H9 (cell line): ENCODE measurements around the gene B3GNT2. TPM values are rescaled to one million over a fixed set of nuclear protein-coding genes. Genes with fewer than 3 reads are reported as not detected.

Experiments used
- DNase-seq: peaks from one replicate; pipeline ENCODE4 v3.0.0-alpha.2; 2017
- H2AFZ ChIP-seq: one replicate; pipeline ENCODE4 v1.6.1; 2013; ENCODE audit warnings: mild to moderate bottlenecking, low read length, control low read depth, moderate library complexity
- H2AK5ac ChIP-seq: 2 replicates; pipeline ENCODE4 v1.6.1; 2013; ENCODE audit warnings: low read length, control low read depth, mixed read lengths; ENCODE audit not compliant: insufficient read length
- H2BK120ac ChIP-seq: one replicate; pipeline ENCODE4 v1.6.1; 2013; ENCODE audit warnings: low read depth, mild to moderate bottlenecking, low read length, control low read depth, inconsistent platforms; ENCODE audit not compliant: poor library complexity, severe bottlenecking
- H2BK12ac ChIP-seq: 2 replicates; pipeline ENCODE4 v1.6.1; 2013; ENCODE audit warnings: low read length, control low read depth, mixed read lengths, low read depth; ENCODE audit not compliant: insufficient read length
- H2BK15ac ChIP-seq: 2 replicates; pipeline ENCODE4 v1.6.1; 2013; ENCODE audit warnings: low read depth, low read length, control low read depth
- H2BK20ac ChIP-seq: one replicate; pipeline ENCODE4 v1.6.1; 2013; ENCODE audit warnings: low read depth, mild to moderate bottlenecking, low read length, control low read depth, inconsistent platforms; ENCODE audit not compliant: poor library complexity, severe bottlenecking
- H2BK5ac ChIP-seq: 2 replicates; pipeline ENCODE4 v1.6.1; 2013; ENCODE audit warnings: low read length, control low read depth, mixed read lengths; ENCODE audit not compliant: insufficient read length
- H3K14ac ChIP-seq: 2 replicates; pipeline ENCODE4 v1.6.1; 2013; ENCODE audit warnings: low read length, control low read depth; ENCODE audit not compliant: insufficient read depth
- H3K18ac ChIP-seq: 2 replicates; pipeline ENCODE4 v1.6.1; 2013; ENCODE audit warnings: low read depth, mild to moderate bottlenecking, mixed read lengths, low read length, control low read depth; ENCODE audit not compliant: insufficient read length
- H3K23ac ChIP-seq: 2 replicates; pipeline ENCODE4 v1.6.1; 2013; ENCODE audit warnings: low read length, control low read depth, mixed read lengths, low read depth; ENCODE audit not compliant: insufficient read length
- H3K23me2 ChIP-seq: 2 replicates; pipeline ENCODE4 v1.6.1; 2013; ENCODE audit warnings: low read depth, mild to moderate bottlenecking, mixed read lengths, low read length, control low read depth; ENCODE audit not compliant: insufficient read length, poor library complexity, severe bottlenecking
- H3K27ac ChIP-seq: 2 replicates; pipeline ENCODE4 v1.5.1; 2013; ENCODE audit warnings: low read length, control low read depth, mixed read lengths, low read depth; ENCODE audit not compliant: insufficient read length
- H3K27me3 ChIP-seq: 2 replicates; pipeline ENCODE4 v1.6.1; 2013; ENCODE audit warnings: low read length, control low read depth, inconsistent platforms; ENCODE audit not compliant: insufficient read depth
- H3K4ac ChIP-seq: 2 replicates; pipeline ENCODE4 v1.6.1; 2013; ENCODE audit warnings: low read depth, mild to moderate bottlenecking, control low read depth, inconsistent platforms, low read length, moderate library complexity
- H3K4me1 ChIP-seq: 2 replicates; pipeline ENCODE4 v1.6.1; 2013; ENCODE audit warnings: low read length, control low read depth, inconsistent platforms; ENCODE audit not compliant: insufficient read depth
- H3K4me2 ChIP-seq: 2 replicates; pipeline ENCODE4 v1.6.1; 2013; ENCODE audit warnings: low read length, control low read depth, mixed read lengths; ENCODE audit not compliant: insufficient read length, insufficient read depth
- H3K56ac ChIP-seq: 2 replicates; pipeline ENCODE4 v1.6.1; 2013; ENCODE audit warnings: low read depth, mild to moderate bottlenecking, mixed read lengths, low read length, control low read depth; ENCODE audit not compliant: insufficient read length
- H3K79me1 ChIP-seq: 2 replicates; pipeline ENCODE4 v1.6.1; 2013; ENCODE audit warnings: low read depth, mild to moderate bottlenecking, moderate library complexity, low read length, control low read depth, inconsistent platforms; ENCODE audit not compliant: insufficient read depth, poor library complexity, severe bottlenecking
- H3K79me2 ChIP-seq: 2 replicates; pipeline ENCODE4 v1.6.1; 2013; ENCODE audit warnings: low read length, control low read depth, inconsistent platforms; ENCODE audit not compliant: insufficient read depth
- H3K9ac ChIP-seq: 2 replicates; pipeline ENCODE4 v1.6.1; 2013; ENCODE audit warnings: low read length, control low read depth, mixed read lengths; ENCODE audit not compliant: insufficient read length; ENCODE audit errors: extremely low read depth
- H3K9me3 ChIP-seq: one replicate; pipeline ENCODE4 v1.6.1; 2013; ENCODE audit warnings: low read depth, low read length, inconsistent platforms; ENCODE audit not compliant: control insufficient read depth
- H3T11ph ChIP-seq: one replicate; pipeline ENCODE4 v1.6.1; 2013; ENCODE audit warnings: mild to moderate bottlenecking, low read length, control low read depth, inconsistent platforms
- H4K20me1 ChIP-seq: one replicate; pipeline ENCODE4 v1.6.1; 2013; ENCODE audit not compliant: control insufficient read depth, insufficient read length, insufficient read depth
- H4K5ac ChIP-seq: 2 replicates; pipeline ENCODE4 v1.6.1; 2013; ENCODE audit warnings: low read depth, mild to moderate bottlenecking, mixed read lengths, low read length, control low read depth; ENCODE audit not compliant: insufficient read length
- H4K8ac ChIP-seq: replicated peaks from 2 replicates; pipeline ENCODE4 v1.6.1; 2013; ENCODE audit warnings: low read length, control low read depth, mixed read lengths, low read depth; ENCODE audit not compliant: insufficient read length
- H4K91ac ChIP-seq: 2 replicates; pipeline ENCODE4 v1.6.1; 2013; ENCODE audit warnings: low read depth, mild to moderate bottlenecking, moderate library complexity, mixed read lengths, low read length, control low read depth; ENCODE audit not compliant: insufficient read length
- H3K27ac Mint-ChIP-seq, 3 experiments: 2 replicates in 2 of 3; 3 replicates in 1 of 3; pipeline ENCODE4 v1.8.0; 2020 to 2021; ENCODE audit warnings: mixed read lengths in 3 of 3, mild to moderate bottlenecking in 1 of 3, moderate library complexity in 1 of 3
- H3K27me3 Mint-ChIP-seq: 2 replicates; pipeline ENCODE4 v1.8.0; 2021; ENCODE audit warnings: low read depth, mild to moderate bottlenecking, moderate library complexity, mixed read lengths
- H3K36me3 Mint-ChIP-seq, 3 experiments: 2 replicates in 2 of 3; 3 replicates in 1 of 3; pipeline ENCODE4 v1.8.0; 2020 to 2021; ENCODE audit warnings: low read depth in 3 of 3, mixed read lengths in 3 of 3; ENCODE audit not compliant: insufficient read depth in 1 of 3
- H3K4me1 Mint-ChIP-seq, 2 experiments: 2 replicates each; pipeline ENCODE4 v1.8.0; 2020; ENCODE audit warnings: mixed read lengths in 2 of 2
- H3K4me3 Mint-ChIP-seq, 2 experiments: 2 replicates in 1 of 2; 3 replicates in 1 of 2; pipeline ENCODE4 v1.8.0; 2020 to 2021; ENCODE audit warnings: mild to moderate bottlenecking in 2 of 2, mixed read lengths in 2 of 2, moderate library complexity in 1 of 2
- H3K9me3 Mint-ChIP-seq, 2 experiments: 2 replicates in 1 of 2; 3 replicates in 1 of 2; pipeline ENCODE4 v1.8.0; 2020; ENCODE audit warnings: mild to moderate bottlenecking in 2 of 2, mixed read lengths in 2 of 2, moderate library complexity in 1 of 2
- CTCF ChIP-seq: fragments of 200-600 bp; sonication (generic); conservative IDR thresholded peaks from 3 replicates; pipeline ENCODE4 v1.8.0; 2021; ENCODE audit warnings: antibody characterized with exemption, mild to moderate bottlenecking
- WGBS: extraction: QIAGEN DNeasy Blood & Tissue Kit; methylation state at CpG from one replicate; pipeline ENCODE4 v1.1.7; 2013; ENCODE audit warnings: missing lambda C conversion rate, low lambda C conversion rate, mixed read lengths; ENCODE audit not compliant: insufficient read length; ENCODE audit errors: extremely low coverage; 5-methylcytosine and 5-hydroxymethylcytosine counted together
- total RNA-seq: library from RNA; stranded (reverse); gene quantifications from 2 replicates; pipeline ENCODE4 v1.2.1, GENCODE V29; 2021

B3GNT2 gene
- total RNA-seq, 1 experiment from 2014 or later = 55.3 TPM

GRCh38 chr2:62221141-62221540 lies 25.2 kb downstream of the B3GNT2 start:
- Histone ChIP-seq H3K79me2 (peaks cover 33% of the 10 kb centered on the region; the same call in 1 of the 2 replicates), H4K5ac (no peak overlapping the region), H3K79me1 (peaks cover 13% of the 10 kb centered on the region), H2BK120ac (no peak overlapping the region), H3K4ac (no peak overlapping the region), H3K23ac (no peak overlapping the region), H3K4me2 (no peak overlapping the region), H3K14ac (no peak overlapping the region), H2BK12ac (no peak overlapping the region), H3T11ph (no peak overlapping the region), H2BK15ac (no peak overlapping the region), H3K18ac (no peak overlapping the region), H2AFZ (no peak overlapping the region), H3K27ac (no peak overlapping the region), H2AK5ac (no peak overlapping the region), H3K4me1 (no peaks in the 10 kb centered on the region), H3K9me3 (no peaks in the 10 kb centered on the region), H3K27me3 (no peaks in the 10 kb centered on the region), H3K9ac (no peak overlapping the region), H2BK5ac (no peak overlapping the region), H3K56ac (no peak overlapping the region), H2BK20ac (no peak overlapping the region), H4K20me1 (no peaks in the 10 kb centered on the region), H4K91ac (no peak overlapping the region), H3K23me2 (no peaks in the 10 kb centered on the region), H4K8ac (no peak overlapping the region)
- no CpG with 5 or more reads among the region's 1 CpG for WGBS
- peaks cover 0 to 10% of the 10 kb centered on the region in 2 experiments; a peak in 3 of 5 replicates for H3K9me3 Mint-ChIP-seq
- H3K36me3 Mint-ChIP-seq = peaks cover 46 to 56% (median 54%) of the 10 kb centered on the region in 3 experiments
- no peak for DNase-seq
- H3K27me3 Mint-ChIP-seq = no peaks in the 10 kb centered on the region
- no peak overlapping the region for H3K27ac Mint-ChIP-seq
- H3K4me1 Mint-ChIP-seq = peaks cover 20 to 53% of the 10 kb centered on the region in 2 experiments
- TF ChIP-seq CTCF = no peak
- H3K4me3 Mint-ChIP-seq = no peak overlapping the region
